Kidney (tissue), 14 donors: Measurements from ENCODE around the gene BRD1. TPM values are rescaled to one million over a fixed set of nuclear protein-coding genes. Genes with fewer than 3 reads are reported as not detected.
A peak's percentile ranks its signal among the peaks of the same experiment; 100 is the strongest.

Experiments used
- DNase-seq, 5 donors: peaks; one replicate each; pipeline ENCODE4 v3.0.0-alpha.2; 2013 to 2020
- FAIRE-seq: peaks from 2 replicates; lab custom pipeline; 2012; peaks lifted over from hg19 to GRCh38; lab: Jason Lieb, UNC
- H3K27ac ChIP-seq, 2 donors: one replicate each; pipeline ENCODE4 v1.7.0; 2013; ENCODE audit warnings: low read depth in 2 of 2, low read length in 2 of 2, inconsistent platforms in 1 of 2
- H3K27me3 ChIP-seq: one replicate; pipeline ENCODE4 v1.7.1; 2013; ENCODE audit warnings: low read length, inconsistent platforms; ENCODE audit not compliant: control insufficient read depth, insufficient read depth
- H3K36me3 ChIP-seq, 3 donors: one replicate each; pipeline versions ENCODE4 v1.7.0 to v1.7.1; 2013; ENCODE audit warnings: low read length in 3 of 3, control low read depth in 1 of 3, inconsistent platforms in 1 of 3; ENCODE audit not compliant: insufficient read depth in 3 of 3, control insufficient read depth in 2 of 3
- H3K4me1 ChIP-seq, 3 donors: one replicate each; pipeline versions ENCODE4 v1.7.0 to v1.7.1; 2013; ENCODE audit warnings: low read length in 3 of 3, inconsistent platforms in 1 of 3, low read depth in 1 of 3; ENCODE audit not compliant: control insufficient read depth in 2 of 3, insufficient read depth in 2 of 3
- H3K4me3 ChIP-seq, 3 donors: one replicate each; pipeline versions ENCODE4 v1.7.0 to v1.8.1; 2013; ENCODE audit warnings: low read length in 3 of 3, control low read depth in 1 of 3, inconsistent platforms in 1 of 3
- H3K9ac ChIP-seq, 3 donors: one replicate each; pipeline versions ENCODE4 v1.7.0 to v1.7.1; 2013; ENCODE audit warnings: low read length in 3 of 3, control low read depth in 1 of 3, inconsistent platforms in 1 of 3
- H3K9me3 ChIP-seq, 3 donors: one replicate each; pipeline versions ENCODE4 v1.7.0 to v1.7.1; 2013; ENCODE audit warnings: low read length in 3 of 3, control low read depth in 1 of 3, inconsistent platforms in 1 of 3; ENCODE audit not compliant: control insufficient read depth in 2 of 3, insufficient read depth in 1 of 3
- intact Hi-C: fragments of 100-400 bp; cut with DNase I; formaldehyde crosslinking; loops from one replicate; pipeline ENCODE4 v1.11.1; 2022
- polyA plus RNA-seq: library from polyadenylated mRNA; stranded (reverse); fragments of 350-450 nt; fragmentation: Illumina TruSeq; extraction: RNeasy Lipid Tissue Mini Kit (QIAGEN cat#74804); gene quantifications from one replicate; pipeline ENCODE4 v1.2.3, GENCODE V29; 2014; ENCODE audit warnings: low read depth, low replicate concordance; ENCODE audit not compliant: insufficient read depth
- total RNA-seq: library from RNA; stranded (reverse); fragmentation: NEBNext Ultra II Directional; extraction: Animal tissue kit (Norgen Biotek cat#: 25700); gene quantifications from one replicate; pipeline ENCODE4 v1.2.1, GENCODE V29; 2021
- TF ChIP-seq, protein P1 (sequence below): IDR thresholded peaks from 3 replicates; pipeline ENCODE4 v1.5.1; 2012; ENCODE audit warnings: mild to moderate bottlenecking, moderate library complexity, borderline replicate concordance; ENCODE audit not compliant: insufficient read depth; ENCODE audit errors: extremely low read depth
- donor health status: control.
- donor health status: control.
- donor health status: control.
- donor health status: control.
- donor health status: control.
- donor health status: DM: yes; HTN: yes; CAD: no.
- donor health status: Normal renal cell carcinoma (clear cell type).

BRD1 gene
- total and polyA plus RNA-seq, 2 donors from 2014 or later, result 8.1 to 40.5 TPM

DNA sequence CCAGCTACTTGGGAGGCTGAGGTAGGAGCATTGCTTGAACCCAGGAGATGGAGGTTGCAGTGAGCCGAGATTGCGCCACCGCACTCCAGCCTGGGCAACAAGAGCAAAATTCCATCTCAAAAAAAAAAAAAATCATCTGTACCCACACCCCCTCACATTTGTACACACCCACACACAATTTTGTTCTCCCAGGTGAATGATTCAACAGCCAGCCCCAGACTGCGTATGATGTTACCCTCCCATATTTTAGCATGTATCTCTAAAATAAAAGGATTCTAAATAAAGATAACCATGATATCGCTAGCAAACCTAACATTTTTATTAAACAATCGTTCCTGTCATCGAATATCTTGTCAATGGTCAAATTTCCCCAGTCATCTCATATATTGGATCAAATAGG, 65.8 kb downstream of the BRD1 start:
- DNase-seq, result no peak
- intact Hi-C loops, result no loop called here
- FAIRE-seq, result no peak

DNA sequence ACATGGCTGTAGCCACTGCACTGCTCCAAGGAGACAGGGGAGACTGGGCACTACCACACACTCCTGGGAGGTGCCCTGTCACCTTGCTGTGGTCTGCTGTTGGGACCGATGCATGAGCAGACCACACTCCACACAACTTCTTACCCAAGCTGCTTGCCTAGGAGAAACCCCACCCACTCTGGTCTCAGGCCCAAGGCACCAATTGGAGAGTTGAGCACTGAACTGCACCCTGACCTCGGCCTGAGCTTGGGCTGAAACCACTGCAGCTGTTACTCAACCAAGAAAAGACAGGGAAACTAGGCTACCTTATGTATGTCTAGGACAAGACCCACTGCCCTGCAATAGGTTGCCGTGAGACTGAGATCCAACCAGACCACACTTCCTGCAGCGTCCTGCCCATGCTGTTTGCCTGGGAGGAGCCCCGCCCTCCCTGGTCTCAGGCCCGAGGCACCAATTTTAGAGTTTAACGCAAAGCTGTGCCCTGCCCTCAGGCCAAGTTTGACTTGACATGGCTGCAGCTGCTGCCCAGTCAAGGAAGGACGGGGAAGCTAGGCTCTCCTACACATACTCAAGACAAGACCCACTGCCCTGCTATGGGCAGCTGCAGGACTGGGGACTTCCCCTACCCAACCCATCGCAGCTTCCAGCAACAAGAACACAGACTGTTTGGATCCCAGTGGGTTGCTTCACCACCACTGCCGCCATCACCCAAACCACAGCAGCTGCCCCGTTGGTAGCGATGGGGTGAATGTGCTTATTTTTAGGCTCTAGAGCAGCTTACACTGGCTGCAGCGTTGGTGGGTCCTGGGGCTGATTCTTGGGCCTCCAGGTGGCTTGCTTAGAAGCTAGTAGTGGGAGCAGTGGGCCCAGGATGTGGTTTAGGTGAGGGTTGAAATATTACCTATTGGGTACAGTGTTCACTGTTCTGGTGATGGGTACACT, 66.8 kb downstream of the BRD1 start:
- Histone ChIP-seq H3K9me3 (no peaks in the 10 kb centered on the region), H3K27ac (no peak overlapping the region), H3K36me3 (no peaks in the 10 kb centered on the region), H3K27me3 (no peaks in the 10 kb centered on the region), H3K4me1 (peaks cover 0 to 3% (median 0%) of the 10 kb centered on the region in 3 donors), H3K4me3 (no peak overlapping the region), H3K9ac (no peak overlapping the region)
- TF ChIP-seq, protein P1, sequence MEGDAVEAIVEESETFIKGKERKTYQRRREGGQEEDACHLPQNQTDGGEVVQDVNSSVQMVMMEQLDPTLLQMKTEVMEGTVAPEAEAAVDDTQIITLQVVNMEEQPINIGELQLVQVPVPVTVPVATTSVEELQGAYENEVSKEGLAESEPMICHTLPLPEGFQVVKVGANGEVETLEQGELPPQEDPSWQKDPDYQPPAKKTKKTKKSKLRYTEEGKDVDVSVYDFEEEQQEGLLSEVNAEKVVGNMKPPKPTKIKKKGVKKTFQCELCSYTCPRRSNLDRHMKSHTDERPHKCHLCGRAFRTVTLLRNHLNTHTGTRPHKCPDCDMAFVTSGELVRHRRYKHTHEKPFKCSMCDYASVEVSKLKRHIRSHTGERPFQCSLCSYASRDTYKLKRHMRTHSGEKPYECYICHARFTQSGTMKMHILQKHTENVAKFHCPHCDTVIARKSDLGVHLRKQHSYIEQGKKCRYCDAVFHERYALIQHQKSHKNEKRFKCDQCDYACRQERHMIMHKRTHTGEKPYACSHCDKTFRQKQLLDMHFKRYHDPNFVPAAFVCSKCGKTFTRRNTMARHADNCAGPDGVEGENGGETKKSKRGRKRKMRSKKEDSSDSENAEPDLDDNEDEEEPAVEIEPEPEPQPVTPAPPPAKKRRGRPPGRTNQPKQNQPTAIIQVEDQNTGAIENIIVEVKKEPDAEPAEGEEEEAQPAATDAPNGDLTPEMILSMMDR, result no peak
- no peak for FAIRE-seq
- intact Hi-C loops, result no loop called here
- peak in 2 of 5 donors; percentile 7 to 57 for DNase-seq

More for the DNA sequence above, 65.8 kb downstream of the BRD1 start:
- Histone ChIP-seq H3K9ac (no peak overlapping the region), H3K9me3 (peaks cover 0 to 3% (median 0%) of the 10 kb centered on the region in 3 donors), H3K36me3 (no peaks in the 10 kb centered on the region), H3K27ac (no peak overlapping the region), H3K4me3 (no peak overlapping the region), H3K27me3 (no peaks in the 10 kb centered on the region), H3K4me1 (peaks cover 0 to 3% (median 0%) of the 10 kb centered on the region in 3 donors)
- TF ChIP-seq, protein P1, result no peak

DNA sequence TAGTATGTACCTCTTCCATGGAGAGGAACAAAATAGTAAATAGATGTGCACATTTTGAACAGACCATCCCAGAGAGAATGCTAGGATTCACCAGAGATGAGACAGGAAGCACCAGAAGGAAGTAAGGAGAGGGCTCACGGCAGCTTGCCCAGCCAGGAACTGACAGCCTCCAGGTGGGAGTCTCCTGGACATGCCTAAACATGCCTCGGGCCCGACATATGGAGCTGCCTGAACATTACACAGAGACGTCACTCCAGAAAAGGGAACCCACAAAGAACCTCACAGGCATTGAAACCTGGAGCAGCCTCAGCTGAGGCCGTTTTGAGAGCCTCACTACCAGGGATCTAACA, 67.4 kb downstream of the BRD1 start:
- Histone ChIP-seq H3K27ac (no peak overlapping the region), H3K4me3 (no peak overlapping the region), H3K4me1 (peaks cover 0 to 3% (median 0%) of the 10 kb centered on the region in 3 donors), H3K9ac (no peak overlapping the region), H3K36me3 (no peaks in the 10 kb centered on the region), H3K27me3 (no peaks in the 10 kb centered on the region), H3K9me3 (no peaks in the 10 kb centered on the region)
- DNase-seq, result no peak
- TF ChIP-seq, protein P1, result no peak
- FAIRE-seq, result no peak
- intact Hi-C loops, result no loop called here
